Cerebellar nuclear complex (tissue), 1 donor: ENCODE data around the gene CCDC192.
"Not testable (repeated sequence)": the region's sequence is repeated elsewhere in the genome, so short reads cannot be mapped to it uniquely, and the experiment has no call there.

Experiments
- DNase-seq, 2 experiments: peaks; one replicate each; lab custom pipeline; 2025; lab: John Stamatoyannopoulos, UW

The CCDC192 gene

GRCh38 chr5:127702926-127703561 lies at the start of gene CCDC192:
CCDC192 (plus strand) TSS chr5:127703391; CDS start chr5:127703446, 55 bp downstream.
- no peak for DNase-seq

- no peak for DNase-seq
Measured at GRCh38 chr5:127656825-127657224, 46.4 kb upstream of the CCDC192 start.

- DNase-seq: no peak
Measured at GRCh38 chr5:127660047-127660733, 43.0 kb upstream of the CCDC192 start.

- DNase-seq: no peak
Measured at GRCh38 chr5:127664093-127664492, 39.1 kb upstream of the CCDC192 start.

GRCh38 chr5:127665641-127666040 lies 37.5 kb upstream of the CCDC192 start:
- DNase-seq: no peak

- DNase-seq: no peak
Measured at GRCh38 chr5:127666043-127666716, 37.0 kb upstream of the CCDC192 start.

GRCh38 chr5:127667926-127668325 lies 35.3 kb upstream of the CCDC192 start:
- DNase-seq: no peak

- DNase-seq: no peak
Measured at GRCh38 chr5:127671218-127671617, 32.0 kb upstream of the CCDC192 start.

GRCh38 chr5:127673117-127673800 lies 29.9 kb upstream of the CCDC192 start:
- DNase-seq: no peak

- DNase-seq: not testable (repeated sequence)
Measured at GRCh38 chr5:127676951-127677350, 26.2 kb upstream of the CCDC192 start.

- DNase-seq: not testable (repeated sequence)
Measured at GRCh38 chr5:127679691-127680330, 23.4 kb upstream of the CCDC192 start.

- DNase-seq: no peak
Measured at GRCh38 chr5:127680595-127680994, 22.6 kb upstream of the CCDC192 start.

- DNase-seq: no peak
Measured at GRCh38 chr5:127683008-127683407, 20.2 kb upstream of the CCDC192 start.

GRCh38 chr5:127684726-127685467 lies 18.3 kb upstream of the CCDC192 start:
- no peak for DNase-seq

GRCh38 chr5:127685662-127686061 lies 17.5 kb upstream of the CCDC192 start:
- no peak for DNase-seq

GRCh38 chr5:127686424-127686823 lies 16.8 kb upstream of the CCDC192 start:
- DNase-seq: no peak

GRCh38 chr5:127694518-127695171 lies 8.5 kb upstream of the CCDC192 start:
- DNase-seq: no peak

- DNase-seq: peak in 1 of 2 experiments; percentile 11
Measured at GRCh38 chr5:127695346-127695745, 7.8 kb upstream of the CCDC192 start.

GRCh38 chr5:127696683-127697082 lies 6.5 kb upstream of the CCDC192 start:
- no peak for DNase-seq

- no peak for DNase-seq
Measured at GRCh38 chr5:127697894-127698600, 5.1 kb upstream of the CCDC192 start.
